Amygdala (tissue), 56 donors: ENCODE data around the gene IDH3A.

Experiments
- DNase-seq, 56 donors: peaks; one replicate each; lab custom pipeline; 2025; lab: John Stamatoyannopoulos, UW

The IDH3A gene

DNA sequence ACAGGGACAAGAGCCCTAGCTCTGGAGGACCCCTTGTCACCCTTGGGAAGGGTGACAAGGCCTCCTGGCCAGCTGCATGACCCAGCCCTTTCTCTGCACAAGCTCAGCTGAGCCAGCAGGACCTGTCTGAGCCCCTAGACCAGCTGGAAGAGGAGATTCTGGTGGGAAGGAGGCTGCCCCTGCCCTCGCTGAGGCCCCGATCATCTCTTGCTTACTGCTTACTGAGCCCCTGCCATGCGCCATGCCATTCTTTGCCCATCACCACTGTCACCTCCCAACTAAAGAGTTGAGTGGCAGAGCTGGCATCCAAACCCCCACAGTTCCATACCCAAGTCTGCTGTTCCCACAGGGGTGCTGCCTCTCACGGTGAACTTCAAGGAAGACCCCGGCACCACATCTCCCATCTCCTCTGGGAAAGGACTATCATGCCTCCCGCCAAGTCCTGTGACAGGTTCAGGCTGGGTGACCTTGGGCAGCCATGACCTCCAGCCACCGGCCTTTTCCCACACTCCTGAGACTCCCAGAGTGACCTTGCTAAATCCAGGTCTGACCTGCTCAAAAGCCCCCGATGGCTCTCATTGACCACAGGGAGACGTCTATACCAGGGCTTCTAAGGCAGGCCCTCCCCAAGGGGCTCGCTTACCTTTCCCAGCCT, 51.2 kb downstream of the IDH3A start:
- no peak for DNase-seq

GRCh38 chr15:78201281-78202190, 52.4 kb downstream of the IDH3A start:
- DNase-seq, result no peak

DNA sequence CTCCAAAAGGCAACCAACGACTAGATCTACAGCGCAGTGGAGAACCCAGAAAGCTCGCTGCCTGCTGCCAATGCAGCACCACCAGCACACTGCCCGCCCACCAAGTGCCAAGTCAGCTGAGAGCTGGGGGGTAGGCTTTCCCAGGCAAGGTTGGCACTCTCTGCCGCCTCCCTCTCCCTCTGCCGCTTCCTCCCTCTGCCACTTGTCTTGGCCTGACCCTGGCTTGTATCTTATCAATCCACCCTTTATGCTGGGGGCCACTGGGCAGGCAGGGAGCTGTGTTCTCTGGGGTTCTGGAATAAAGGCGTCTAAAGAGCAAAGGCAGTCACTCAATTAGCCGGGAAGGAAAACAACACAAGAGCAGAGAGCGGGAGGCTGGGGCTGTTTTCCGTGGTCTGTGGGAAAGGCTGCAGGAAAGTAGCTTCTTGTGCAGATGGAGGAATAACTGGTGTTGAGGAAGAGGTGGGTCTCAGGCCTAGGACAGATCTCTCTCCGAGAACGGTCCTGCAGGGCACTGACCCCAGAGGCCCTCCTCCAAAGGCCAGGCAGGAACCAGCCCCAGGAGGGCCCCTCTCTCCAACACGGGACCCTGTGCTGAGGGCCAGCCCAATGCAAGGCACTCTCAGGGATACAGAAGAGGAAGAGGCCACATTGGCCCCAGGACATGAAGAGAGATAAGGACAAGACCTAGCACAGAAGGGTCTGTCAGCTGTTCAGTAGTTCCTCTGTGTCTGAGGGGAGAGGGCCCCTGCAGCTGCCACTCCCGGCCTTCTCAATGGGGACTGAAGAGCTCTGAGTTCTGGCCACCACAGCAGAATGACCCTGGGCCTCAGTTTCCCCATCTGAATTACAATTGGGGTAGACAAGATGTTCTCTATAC, 54.4 kb downstream of the IDH3A start:
- peak in 46 of 56 donors; percentile 23 to 79 (median 60) for DNase-seq

- peak in 27 of 56 donors; percentile 14 to 78 (median 52) for DNase-seq
Observed at GRCh38 chr15:78204351-78205309, 55.5 kb downstream of the IDH3A start.

DNA sequence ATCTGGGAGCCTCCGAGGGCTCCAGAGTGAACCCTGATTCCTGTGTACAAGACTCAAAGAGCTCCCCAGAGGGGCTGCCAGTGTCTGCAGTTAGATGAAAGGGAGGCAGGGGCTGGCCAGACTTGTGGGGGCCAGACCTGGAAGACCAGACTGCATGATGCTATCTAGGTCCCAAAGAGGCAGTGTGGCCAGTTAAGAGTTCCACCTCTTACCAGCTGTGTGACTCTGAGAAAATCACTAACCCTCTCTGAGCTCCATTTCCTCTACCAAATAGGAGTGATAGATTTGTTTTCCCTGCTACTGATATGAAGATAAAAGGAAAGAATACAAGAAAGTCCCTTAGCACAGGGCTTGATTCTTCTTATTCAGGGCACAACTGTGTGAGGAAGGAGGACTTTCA, 56.2 kb downstream of the IDH3A start:
- no peak for DNase-seq

DNA sequence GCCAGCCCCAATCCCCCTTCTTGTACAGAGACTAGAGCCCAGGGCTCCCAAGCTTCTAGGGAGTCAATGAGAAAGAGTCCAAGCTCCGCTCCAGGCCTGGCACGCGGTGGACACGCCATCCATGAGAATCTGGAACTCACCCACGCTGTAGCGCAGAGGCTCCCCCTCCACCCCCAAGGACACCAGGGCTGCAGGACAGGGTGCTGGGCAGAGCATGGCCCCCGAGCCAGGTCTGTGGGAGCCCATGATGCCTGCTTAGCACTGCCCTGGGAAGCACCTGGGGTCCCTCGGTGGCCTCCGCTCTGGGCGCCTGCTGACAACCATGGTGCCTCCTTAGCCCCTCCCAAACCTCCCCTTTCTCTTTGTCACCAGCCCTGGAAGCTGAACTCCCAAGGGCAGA, 56.7 kb downstream of the IDH3A start:
- DNase-seq, result no peak

DNA sequence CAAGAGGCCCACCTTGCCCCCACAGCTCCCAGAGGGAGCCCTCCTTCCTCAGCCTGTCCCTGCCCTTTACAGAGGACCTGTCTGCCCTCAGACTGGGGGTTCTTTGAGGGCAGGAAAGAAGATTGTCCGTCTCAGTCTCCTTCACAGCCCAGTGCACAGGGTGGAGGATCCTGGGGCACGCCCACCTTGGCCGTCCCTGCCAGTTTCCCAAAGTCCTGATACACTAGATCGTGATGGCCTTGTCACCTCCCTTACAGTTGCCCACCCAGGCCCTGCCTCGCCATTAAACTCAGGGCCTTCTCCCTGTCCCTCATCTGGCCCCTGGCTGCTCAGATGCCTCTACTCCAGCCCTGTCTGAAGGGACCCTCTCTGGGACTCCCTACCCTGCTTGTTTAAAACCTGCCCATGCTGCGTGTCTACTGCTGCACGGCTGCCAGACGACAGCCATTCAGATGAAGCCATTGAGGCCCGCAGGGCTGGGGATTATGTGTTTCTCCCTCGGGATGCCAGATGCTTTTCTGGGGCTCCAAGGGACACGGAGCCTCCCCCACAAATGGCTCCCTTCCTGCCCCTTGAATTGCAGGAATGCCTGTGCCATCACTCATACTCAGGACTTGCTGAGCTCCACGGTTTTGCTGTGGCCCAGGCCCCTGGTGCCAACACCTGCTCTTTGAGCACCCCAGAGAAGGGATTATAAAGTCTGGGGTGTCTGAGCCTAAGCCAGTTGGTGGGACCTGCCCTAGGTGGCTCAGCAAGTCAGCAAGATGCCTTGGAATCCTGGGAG, 57.4 kb downstream of the IDH3A start:
- DNase-seq, result no peak

DNA sequence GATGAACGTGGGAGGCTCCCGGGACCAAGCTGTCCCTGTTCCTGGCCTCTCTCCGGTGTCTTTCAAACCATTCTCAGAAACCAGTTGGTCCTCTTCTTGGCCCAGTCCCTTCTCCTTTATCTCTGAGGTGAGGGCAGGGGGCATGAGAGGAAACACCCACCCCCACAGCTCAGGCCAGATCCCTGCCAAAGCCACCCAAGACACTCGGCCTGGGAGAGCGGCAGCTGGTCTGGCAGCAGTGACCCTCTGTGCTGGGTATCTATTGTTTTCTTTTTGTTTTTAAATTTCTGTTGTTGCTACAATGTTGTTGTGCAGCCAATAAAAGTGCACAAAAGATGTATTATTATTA, 57.9 kb downstream of the IDH3A start:
- no peak for DNase-seq

GRCh38 chr15:78207641-78208340, 58.6 kb downstream of the IDH3A start:
- no peak for DNase-seq

DNA sequence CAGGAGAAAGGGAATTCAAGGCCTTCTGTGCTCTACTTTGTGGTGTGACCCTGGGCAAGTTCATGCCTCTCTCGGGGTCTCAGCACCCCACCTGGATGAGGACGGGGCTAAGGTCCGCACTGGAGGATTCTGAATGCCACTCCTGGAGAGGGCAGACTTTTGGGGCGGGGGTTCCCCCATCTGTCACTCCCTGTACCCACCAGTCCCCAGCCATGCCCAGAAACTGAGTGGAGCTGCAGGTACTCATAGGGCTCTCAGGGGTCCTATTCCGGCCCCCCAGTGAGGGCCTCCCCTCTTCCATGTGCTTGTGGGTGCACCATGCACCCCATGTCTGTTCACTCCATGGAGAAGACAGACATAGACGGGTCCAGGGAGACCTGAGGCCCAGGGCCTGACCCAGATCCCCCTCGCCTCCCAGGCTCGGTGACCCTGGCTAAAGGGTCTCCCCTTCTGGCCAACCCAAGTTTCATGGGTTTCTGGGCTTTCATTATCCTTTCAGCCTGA, 59.2 kb downstream of the IDH3A start:
- DNase-seq, result no peak

- no peak for DNase-seq
Observed at GRCh38 chr15:78208887-78209645, 59.9 kb downstream of the IDH3A start.

DNA sequence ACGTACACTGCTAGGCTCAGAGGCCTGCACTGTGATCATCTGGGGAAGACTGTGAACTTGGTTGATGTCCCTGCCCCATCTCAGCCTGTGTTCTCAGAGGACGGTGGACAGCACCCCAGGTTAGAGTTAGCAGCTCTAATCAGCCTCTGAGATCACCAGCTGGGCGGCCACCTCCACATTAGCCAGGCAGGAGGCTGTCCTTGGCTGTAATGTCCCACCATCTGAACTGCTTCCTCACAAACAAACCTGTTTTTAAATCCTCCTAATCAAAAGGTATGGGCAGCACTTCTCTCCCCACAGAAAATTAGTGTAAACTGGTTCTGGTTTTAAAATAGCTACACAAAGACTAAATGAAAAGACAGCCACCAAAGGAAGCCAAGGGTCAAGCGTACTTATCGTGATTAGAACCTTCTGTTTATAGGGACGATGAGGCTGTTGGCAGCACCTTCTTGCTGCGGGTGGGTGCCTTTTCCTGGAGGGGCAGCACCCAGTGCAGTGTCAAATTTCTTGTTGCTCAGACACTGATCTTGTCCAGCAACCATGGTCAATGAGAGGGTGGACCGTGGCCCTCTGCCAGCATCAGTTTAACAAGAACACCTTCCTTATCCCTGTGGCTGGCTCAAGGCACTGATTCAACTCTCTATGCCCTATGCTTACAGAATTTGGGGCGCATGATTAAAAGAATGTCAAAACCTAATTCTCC, 60.6 kb downstream of the IDH3A start:
- DNase-seq, result peak in 1 of 56 donors; percentile 64

DNA sequence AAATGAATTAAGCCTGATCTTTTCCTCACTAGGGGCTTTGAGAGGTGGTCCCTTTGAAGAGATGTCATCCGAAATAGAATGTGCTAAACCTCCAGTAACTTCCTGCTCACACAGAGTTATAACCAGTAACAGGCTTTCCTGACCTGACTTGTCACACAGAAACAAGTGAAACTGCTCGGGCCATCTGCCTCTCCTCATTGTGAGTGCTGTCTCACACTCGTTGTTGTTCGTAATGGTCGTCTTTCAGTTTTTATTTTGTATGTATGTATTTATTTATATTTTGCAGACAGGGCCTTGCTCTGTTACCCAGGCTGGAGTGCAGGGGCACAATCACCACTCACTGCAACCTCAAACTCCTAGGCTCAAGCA, 61.2 kb downstream of the IDH3A start:
- DNase-seq, result no peak

DNA sequence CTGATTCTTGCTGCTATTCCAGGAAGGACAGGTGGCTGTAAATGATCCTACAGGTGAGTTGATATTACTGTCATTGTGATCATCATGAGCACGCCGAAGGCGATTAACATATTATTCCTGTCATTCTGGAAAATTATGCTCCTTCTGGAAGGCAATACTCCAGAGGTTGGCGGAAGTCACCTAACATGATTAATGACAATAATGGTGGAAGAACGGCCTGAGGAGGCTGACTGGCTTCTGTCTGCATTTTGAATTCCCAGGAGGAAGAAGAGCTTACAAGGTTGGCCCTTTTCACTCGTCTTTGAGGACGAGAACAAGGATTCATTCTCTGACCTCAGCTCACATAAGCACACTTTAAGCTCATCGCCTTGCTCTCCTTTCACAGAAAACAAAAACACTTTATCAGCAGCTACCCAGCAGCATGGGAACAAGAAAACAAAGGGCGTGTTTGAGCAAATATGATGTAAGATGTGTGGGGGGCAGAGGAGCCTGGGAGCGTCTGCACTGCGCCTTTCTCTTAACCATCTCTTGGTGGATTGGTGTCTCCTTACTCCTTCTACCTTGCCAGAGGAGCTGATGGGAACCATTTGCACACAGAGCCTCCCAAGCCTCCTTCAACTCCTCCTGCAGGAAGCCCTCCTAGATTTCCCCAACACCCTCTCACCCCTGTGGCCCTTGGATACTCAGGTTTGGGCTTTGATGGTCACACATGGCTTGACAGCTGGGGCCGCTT, 62.2 kb downstream of the IDH3A start:
- DNase-seq, result peak in 1 of 56 donors; percentile 16

DNA sequence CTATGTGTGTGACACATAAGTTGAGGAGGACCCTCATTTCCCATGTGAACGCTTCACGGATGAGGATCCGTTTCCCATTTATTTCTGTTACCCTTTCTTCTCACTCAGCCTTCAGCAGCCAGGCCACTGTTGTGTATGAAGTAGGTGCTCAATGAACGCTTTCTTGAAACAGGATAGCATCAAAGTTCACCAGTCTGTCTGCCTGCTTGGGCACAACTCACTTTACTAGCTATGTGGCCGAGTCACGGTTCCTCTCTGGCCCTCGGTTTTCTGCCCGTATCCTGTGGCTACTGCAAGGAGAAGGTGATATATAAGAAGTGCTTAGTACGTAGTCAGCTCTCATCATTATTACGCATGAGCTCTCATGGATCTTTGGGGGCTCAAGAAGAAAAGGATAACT, 62.8 kb downstream of the IDH3A start:
- no peak for DNase-seq
